Hepatocyte (in vitro differentiated cells): ENCODE data around the gene GAS6. TPM values are rescaled to one million over a fixed set of nuclear protein-coding genes. Genes with fewer than 3 reads are reported as not detected.

Source experiments
- DNase-seq: peaks from one replicate; pipeline ENCODE4 v3.0.0-alpha.2; 2016; ENCODE audit warnings: low spot score
- H2AFZ ChIP-seq: fragments of 200-600 bp; sonication (generic); 2 replicates; pipeline ENCODE4 v1.6.0; 2016; ENCODE audit warnings: antibody characterized with exemption, mild to moderate bottlenecking
- H3K27ac ChIP-seq: fragments of 200-600 bp; sonication (generic); 2 replicates; pipeline ENCODE4 v1.5.1; 2016; ENCODE audit warnings: mild to moderate bottlenecking
- H3K27me3 ChIP-seq: fragments of 200-600 bp; sonication (generic); 2 replicates; pipeline ENCODE4 v1.6.1; 2016
- H3K36me3 ChIP-seq: fragments of 200-600 bp; sonication (generic); replicated peaks from 2 replicates; pipeline ENCODE4 v1.5.1; 2016; ENCODE audit warnings: low read depth; ENCODE audit not compliant: insufficient read depth
- H3K4me1 ChIP-seq: fragments of 200-600 bp; sonication (generic); 2 replicates; pipeline ENCODE4 v1.5.1; 2016; ENCODE audit warnings: mild to moderate bottlenecking, moderate library complexity; ENCODE audit not compliant: insufficient read depth
- H3K4me2 ChIP-seq: fragments of 200-600 bp; sonication (generic); 2 replicates; pipeline ENCODE4 v1.6.0; 2016
- H3K4me3 ChIP-seq: fragments of 200-600 bp; sonication (generic); 2 replicates; pipeline ENCODE4 v1.5.1; 2016; ENCODE audit warnings: mild to moderate bottlenecking
- H3K79me2 ChIP-seq: fragments of 200-600 bp; sonication (generic); 2 replicates; pipeline ENCODE4 v1.6.0; 2017; ENCODE audit warnings: mild to moderate bottlenecking
- H3K9me2 ChIP-seq: fragments of 200-600 bp; sonication (generic); replicated peaks from 2 replicates; pipeline ENCODE4 v1.6.0; 2017; ENCODE audit warnings: mild to moderate bottlenecking; ENCODE audit not compliant: insufficient read depth
- H3K9me3 ChIP-seq: fragments of 200-600 bp; sonication (generic); 2 replicates; pipeline ENCODE4 v1.5.1; 2016; ENCODE audit warnings: low read depth, mild to moderate bottlenecking
- H4K20me1 ChIP-seq: fragments of 200-600 bp; sonication (generic); 2 replicates; pipeline ENCODE4 v1.6.0; 2016; ENCODE audit warnings: mild to moderate bottlenecking; ENCODE audit not compliant: insufficient read depth, poor library complexity, severe bottlenecking
- CTCF ChIP-seq: fragments of 200-600 bp; sonication (generic); IDR thresholded peaks from 2 replicates; pipeline ENCODE4 v1.5.1; 2016; ENCODE audit warnings: antibody characterized with exemption, mild to moderate bottlenecking; ENCODE audit not compliant: poor library complexity
- EZH2 ChIP-seq: fragments of 200-600 bp; sonication (generic); IDR thresholded peaks from 2 replicates; pipeline ENCODE4 v1.6.1; 2016; ENCODE audit warnings: antibody characterized with exemption, mild to moderate bottlenecking, borderline replicate concordance
- EZH2phosphoT487 ChIP-seq: fragments of 200-600 bp; sonication (generic); IDR thresholded peaks from one replicate; pipeline ENCODE4 v1.6.1; 2018; ENCODE audit warnings: antibody characterized with exemption, mild to moderate bottlenecking, low read depth, moderate library complexity; ENCODE audit not compliant: unreplicated experiment, severe bottlenecking
- WGBS: methylation state at CpG from one replicate; pipeline ENCODE4 v1.1.6; 2016; ENCODE audit warnings: low lambda C conversion rate; ENCODE audit errors: missing lambda C conversion rate; 5-methylcytosine and 5-hydroxymethylcytosine counted together
- polyA plus RNA-seq: library from polyadenylated mRNA; unstranded; fragments of >200 nt; fragmentation: Nextera tagmentation; extraction: Ambion mirVana; gene quantifications from 2 replicates; pipeline ENCODE4 v1.2.1, GENCODE V29; 2016
- total RNA-seq: library from RNA; depleted of rRNA; stranded (reverse); fragments of >200 nt; gene quantifications from 2 replicates; pipeline ENCODE4 v1.2.3, GENCODE V29; 2014

Gene GAS6
- total and polyA plus RNA-seq, 2 experiments from 2014 or later: 70.0 to 146 TPM

GRCh38 chr13:113789167-113789566 lies 74.7 kb downstream of the GAS6 start:
- no peak for TF ChIP-seq EZH2phosphoT487
- no peak for TF ChIP-seq EZH2
- TF ChIP-seq CTCF: no peak
- Histone ChIP-seq H3K36me3 (no peaks in the 10 kb centered on the region), H3K4me3 (no peak overlapping the region), H3K79me2 (no peaks in the 10 kb centered on the region), H4K20me1 (no peaks in the 10 kb centered on the region), H3K27ac (no peak overlapping the region), H2AFZ (no peak overlapping the region), H3K4me1 (no peaks in the 10 kb centered on the region), H3K27me3 (peaks cover 4% of the 10 kb centered on the region), H3K4me2 (no peak overlapping the region), H3K9me3 (no peaks in the 10 kb centered on the region), H3K9me2 (no peaks in the 10 kb centered on the region)
- 94% methylated on average over 6 of the region's 6 CpGs for WGBS
- DNase-seq: no peak

GRCh38 chr13:113788413-113789135 lies 75.3 kb downstream of the GAS6 start:
- H3K4me2 ChIP-seq: no peak overlapping the region
- no peak overlapping the region for H3K27ac ChIP-seq
- no peak for TF ChIP-seq EZH2phosphoT487
- no peak for TF ChIP-seq EZH2
- TF ChIP-seq CTCF: no peak
- H3K36me3 ChIP-seq: no peaks in the 10 kb centered on the region
- H4K20me1 ChIP-seq: no peaks in the 10 kb centered on the region
- H3K4me1 ChIP-seq: no peaks in the 10 kb centered on the region
- DNase-seq: no peak
- H3K4me3 ChIP-seq: no peak overlapping the region
- H3K79me2 ChIP-seq: no peaks in the 10 kb centered on the region
- H3K9me3 ChIP-seq: no peaks in the 10 kb centered on the region
- WGBS: 94% methylated on average over 25 of the region's 31 CpGs
- H3K9me2 ChIP-seq: no peaks in the 10 kb centered on the region
- H3K27me3 ChIP-seq: peaks cover 4% of the 10 kb centered on the region
- H2AFZ ChIP-seq: no peak overlapping the region

GRCh38 chr13:113787694-113788093 lies 76.2 kb downstream of the GAS6 start:
- 85% methylated on average over 11 of the region's 12 CpGs for WGBS
- no peaks in the 10 kb centered on the region for H3K4me1 ChIP-seq
- no peaks in the 10 kb centered on the region for H3K36me3 ChIP-seq

GRCh38 chr13:113786262-113786841 lies 77.5 kb downstream of the GAS6 start:
- Histone ChIP-seq H3K79me2 (no peaks in the 10 kb centered on the region), H3K9me2 (no peaks in the 10 kb centered on the region), H3K9me3 (no peaks in the 10 kb centered on the region), H3K4me1 (no peaks in the 10 kb centered on the region), H4K20me1 (no peaks in the 10 kb centered on the region), H2AFZ (no peak overlapping the region), H3K27ac (no peak overlapping the region), H3K36me3 (no peaks in the 10 kb centered on the region), H3K4me2 (no peak overlapping the region), H3K27me3 (peaks cover 5% of the 10 kb centered on the region), H3K4me3 (no peak overlapping the region)
- DNase-seq: no peak
- TF ChIP-seq EZH2phosphoT487 (no peak), EZH2 (no peak), CTCF (no peak)
- WGBS: 92% methylated on average over 17 of the region's 17 CpGs

More at GRCh38 chr13:113787694-113788093, 76.2 kb downstream of the GAS6 start:
- no peak overlapping the region for H3K4me2 ChIP-seq
- no peaks in the 10 kb centered on the region for H3K9me3 ChIP-seq
- no peaks in the 10 kb centered on the region for H3K9me2 ChIP-seq
- no peak for TF ChIP-seq EZH2phosphoT487
- H4K20me1 ChIP-seq: no peaks in the 10 kb centered on the region
- no peak for DNase-seq
- H3K4me3 ChIP-seq: no peak overlapping the region
- H3K79me2 ChIP-seq: no peaks in the 10 kb centered on the region
- peaks cover 4% of the 10 kb centered on the region for H3K27me3 ChIP-seq
- no peak overlapping the region for H2AFZ ChIP-seq
- H3K27ac ChIP-seq: no peak overlapping the region
